Thoracic aorta (tissue), 2 donors: ENCODE results near the gene CAPN5. TPM values are rescaled to one million over a fixed set of nuclear protein-coding genes. Genes with fewer than 3 reads are reported as not detected.

ENCODE experiments used
- ATAC-seq: fragments of 150-250 bp; one replicate; pipeline ENCODE4 v1.8.0; 2017; ENCODE audit warnings: low read depth; ENCODE audit not compliant: insufficient number of reproducible peaks, low FRiP score
- DNase-seq: peaks from one replicate; pipeline ENCODE4 v3.0.0-alpha.2; 2020; ENCODE audit warnings: low spot score
- H3K27ac ChIP-seq, 2 donors: fragments of 200-600 bp; sonication (generic); 1 replicate in 1 of 2; 2 replicates in 1 of 2; pipeline ENCODE4 v1.5.1; 2016; ENCODE audit warnings: mild to moderate bottlenecking in 2 of 2, moderate library complexity in 2 of 2
- H3K27me3 ChIP-seq: fragments of 200-600 bp; sonication (generic); replicated peaks from 2 replicates; pipeline ENCODE4 v1.6.0; 2016; ENCODE audit warnings: mild to moderate bottlenecking; ENCODE audit not compliant: insufficient read depth
- H3K36me3 ChIP-seq: fragments of 200-600 bp; sonication (generic); one replicate; pipeline ENCODE4 v1.5.1; 2016
- H3K4me1 ChIP-seq, 2 donors: fragments of 200-600 bp; sonication (generic); 1 replicate in 1 of 2; 2 replicates in 1 of 2; pipeline versions ENCODE4 v1.5.1 to v1.6.0; 2016; ENCODE audit warnings: low read depth in 2 of 2, mild to moderate bottlenecking in 1 of 2; ENCODE audit not compliant: control insufficient read depth in 1 of 2
- H3K4me3 ChIP-seq: fragments of 200-600 bp; sonication (generic); 2 replicates; pipeline ENCODE4 v1.5.1; 2016; ENCODE audit warnings: mild to moderate bottlenecking
- H3K9me3 ChIP-seq: fragments of 200-600 bp; sonication (generic); 2 replicates; pipeline ENCODE4 v1.5.1; 2016
- total RNA-seq, 2 donors: library from RNA; depleted of rRNA; stranded (reverse); fragments of >200 nt; gene quantifications; one replicate each; pipeline versions ENCODE4 v1.1.0 to v1.2.3, GENCODE V29; 2016
- TF ChIP-seq, protein P1 (sequence below): fragments of 200-600 bp; sonication (generic); IDR thresholded peaks from one replicate; pipeline ENCODE4 v1.5.1; 2019; ENCODE audit warnings: antibody characterized with exemption

Gene CAPN5
- total RNA-seq, 2 donors from 2014 or later = 9.5 to 20.8 TPM

DNA sequence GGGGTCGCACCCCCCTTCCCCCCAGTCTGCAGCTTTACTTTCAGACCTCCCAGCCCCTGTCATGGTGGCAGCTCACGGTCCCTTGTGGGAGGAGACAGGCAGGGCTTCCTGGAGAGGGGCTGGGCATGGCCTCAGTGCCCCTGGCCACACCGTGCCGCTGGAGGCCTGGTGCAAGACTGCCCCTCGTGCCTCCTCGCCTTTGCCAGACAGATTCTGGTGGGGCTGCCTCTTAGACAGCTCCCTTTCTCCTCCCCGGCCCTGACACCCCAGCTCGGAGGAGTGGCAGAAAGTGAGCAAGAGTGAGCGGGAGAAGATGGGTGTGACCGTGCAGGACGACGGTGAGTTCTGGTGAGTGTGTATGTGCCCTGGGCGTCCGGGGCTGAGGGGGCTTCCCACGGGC is 49.2 kb downstream of the CAPN5 start:
- TF ChIP-seq, protein P1, sequence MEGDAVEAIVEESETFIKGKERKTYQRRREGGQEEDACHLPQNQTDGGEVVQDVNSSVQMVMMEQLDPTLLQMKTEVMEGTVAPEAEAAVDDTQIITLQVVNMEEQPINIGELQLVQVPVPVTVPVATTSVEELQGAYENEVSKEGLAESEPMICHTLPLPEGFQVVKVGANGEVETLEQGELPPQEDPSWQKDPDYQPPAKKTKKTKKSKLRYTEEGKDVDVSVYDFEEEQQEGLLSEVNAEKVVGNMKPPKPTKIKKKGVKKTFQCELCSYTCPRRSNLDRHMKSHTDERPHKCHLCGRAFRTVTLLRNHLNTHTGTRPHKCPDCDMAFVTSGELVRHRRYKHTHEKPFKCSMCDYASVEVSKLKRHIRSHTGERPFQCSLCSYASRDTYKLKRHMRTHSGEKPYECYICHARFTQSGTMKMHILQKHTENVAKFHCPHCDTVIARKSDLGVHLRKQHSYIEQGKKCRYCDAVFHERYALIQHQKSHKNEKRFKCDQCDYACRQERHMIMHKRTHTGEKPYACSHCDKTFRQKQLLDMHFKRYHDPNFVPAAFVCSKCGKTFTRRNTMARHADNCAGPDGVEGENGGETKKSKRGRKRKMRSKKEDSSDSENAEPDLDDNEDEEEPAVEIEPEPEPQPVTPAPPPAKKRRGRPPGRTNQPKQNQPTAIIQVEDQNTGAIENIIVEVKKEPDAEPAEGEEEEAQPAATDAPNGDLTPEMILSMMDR = no peak
- Histone ChIP-seq H3K27ac (no peak overlapping the region), H3K4me1 (no peaks in the 10 kb centered on the region), H3K9me3 (no peaks in the 10 kb centered on the region), H3K4me3 (no peak overlapping the region), H3K27me3 (no peaks in the 10 kb centered on the region), H3K36me3 (peaks cover 7% of the 10 kb centered on the region)
- DNase-seq = no peak
- ATAC-seq = no peak

DNA sequence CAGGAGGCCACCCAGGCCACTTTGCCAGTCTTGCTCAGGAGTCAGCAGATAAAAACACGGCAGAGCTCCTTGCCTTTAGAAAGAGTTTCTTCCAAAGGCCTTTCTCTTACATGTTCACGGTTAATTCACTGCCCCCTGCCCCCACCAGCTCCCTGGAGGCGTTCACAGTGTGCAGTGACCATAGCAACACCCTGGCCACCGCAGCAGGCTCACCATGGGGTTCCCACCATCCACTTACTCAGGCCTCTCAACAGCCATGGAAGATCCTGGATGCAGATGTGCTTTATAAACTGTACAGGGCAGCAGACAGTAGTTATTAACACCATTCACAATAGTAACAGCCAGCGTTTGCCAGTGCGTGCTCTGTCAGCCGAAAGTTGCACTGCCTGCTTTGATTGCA is 50.7 kb downstream of the CAPN5 start:
- peaks cover 10% of the 10 kb centered on the region for H3K36me3 ChIP-seq
- H3K27ac ChIP-seq = no peak overlapping the region
- TF ChIP-seq, protein P1 = no peak
- no peak for DNase-seq
- no peak for ATAC-seq
- H3K9me3 ChIP-seq = no peaks in the 10 kb centered on the region
- H3K4me3 ChIP-seq = no peak overlapping the region
- H3K4me1 ChIP-seq = no peaks in the 10 kb centered on the region
- H3K27me3 ChIP-seq = no peaks in the 10 kb centered on the region

DNA sequence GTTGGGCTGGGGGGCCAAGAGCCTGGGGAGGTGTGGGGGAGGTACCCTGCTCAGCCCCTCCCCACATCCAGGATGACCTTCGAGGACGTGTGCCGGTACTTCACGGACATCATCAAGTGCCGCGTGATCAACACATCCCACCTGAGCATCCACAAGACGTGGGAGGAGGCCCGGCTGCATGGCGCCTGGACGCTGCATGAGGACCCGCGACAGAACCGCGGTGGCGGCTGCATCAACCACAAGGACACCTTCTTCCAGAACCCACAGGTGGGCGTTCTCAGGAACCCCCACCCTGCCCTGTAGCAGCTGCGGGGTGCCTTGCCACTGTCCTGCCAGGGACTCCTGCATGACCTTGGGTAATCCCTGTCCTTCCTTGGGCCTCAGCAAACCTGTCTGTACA is 51.3 kb downstream of the CAPN5 start:
- H3K4me3 ChIP-seq = no peak overlapping the region
- ATAC-seq = no peak

DNA sequence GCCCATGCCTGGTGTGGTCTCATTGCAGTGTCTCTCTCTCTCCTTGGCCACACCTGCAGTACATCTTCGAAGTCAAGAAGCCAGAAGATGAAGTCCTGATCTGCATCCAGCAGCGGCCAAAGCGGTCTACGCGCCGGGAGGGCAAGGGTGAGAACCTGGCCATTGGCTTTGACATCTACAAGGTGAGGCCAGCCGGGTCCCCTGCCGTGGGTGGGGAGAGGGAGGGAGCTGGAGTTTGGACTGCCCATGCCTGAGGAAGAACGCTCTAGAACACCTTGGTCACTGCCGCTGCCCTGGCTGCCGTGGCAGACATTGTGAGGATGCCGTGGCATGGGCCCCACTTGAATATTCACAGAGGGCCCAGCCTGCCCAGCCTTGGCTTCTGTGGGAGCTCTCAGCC is 52.2 kb downstream of the CAPN5 start:
- H3K27me3 ChIP-seq = no peaks in the 10 kb centered on the region
- H3K9me3 ChIP-seq = no peaks in the 10 kb centered on the region
- no peak overlapping the region for H3K4me3 ChIP-seq
- ATAC-seq (no peak), DNase-seq (no peak)
- H3K4me1 ChIP-seq = no peaks in the 10 kb centered on the region
- TF ChIP-seq, protein P1 = no peak
- H3K36me3 ChIP-seq = peaks cover 10% of the 10 kb centered on the region
- H3K27ac ChIP-seq = no peak overlapping the region

More for the DNA sequence above, 51.3 kb downstream of the CAPN5 start:
- H3K27ac ChIP-seq = no peak overlapping the region
- TF ChIP-seq, protein P1 = no peak
- no peak for DNase-seq
- peaks cover 10% of the 10 kb centered on the region for H3K36me3 ChIP-seq
- H3K9me3 ChIP-seq = no peaks in the 10 kb centered on the region
- no peaks in the 10 kb centered on the region for H3K4me1 ChIP-seq
- no peaks in the 10 kb centered on the region for H3K27me3 ChIP-seq

DNA sequence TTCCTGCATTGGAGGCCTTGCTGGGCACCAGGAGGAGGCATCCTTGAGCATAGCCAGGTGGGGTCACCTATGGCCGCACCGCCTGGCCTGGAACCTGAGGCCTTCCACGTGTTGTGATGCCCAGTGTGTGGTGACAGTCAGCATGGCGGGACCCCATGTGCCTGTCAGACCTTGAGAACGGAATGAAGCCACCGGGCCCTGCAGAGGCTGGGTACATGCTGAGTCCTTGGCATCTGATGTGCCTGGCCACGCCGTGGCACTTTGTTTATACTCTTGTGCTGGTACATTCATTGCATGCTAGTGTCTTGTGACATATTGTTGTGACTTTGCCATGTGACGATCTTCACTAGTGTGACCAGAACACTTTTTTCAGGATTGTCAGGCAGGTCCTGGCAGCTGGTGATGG is 52.8 kb downstream of the CAPN5 start:
- ATAC-seq (no peak), DNase-seq (no peak)
- Histone ChIP-seq H3K36me3 (peaks cover 10% of the 10 kb centered on the region), H3K4me3 (no peak overlapping the region), H3K27ac (no peak overlapping the region), H3K9me3 (no peaks in the 10 kb centered on the region), H3K27me3 (no peaks in the 10 kb centered on the region), H3K4me1 (no peaks in the 10 kb centered on the region)
- TF ChIP-seq, protein P1 = no peak
